ENCODE measurements around the gene SLC35F4. TPM values are rescaled to one million over a fixed set of nuclear protein-coding genes. Genes with fewer than 3 reads are reported as not detected.
"Not testable (repeated sequence)": the region's sequence is repeated elsewhere in the genome, so short reads cannot be mapped to it uniquely, and the experiment has no call there.

Gene SLC35F4
- not detected in 2 replicates for total RNA-seq

DNA sequence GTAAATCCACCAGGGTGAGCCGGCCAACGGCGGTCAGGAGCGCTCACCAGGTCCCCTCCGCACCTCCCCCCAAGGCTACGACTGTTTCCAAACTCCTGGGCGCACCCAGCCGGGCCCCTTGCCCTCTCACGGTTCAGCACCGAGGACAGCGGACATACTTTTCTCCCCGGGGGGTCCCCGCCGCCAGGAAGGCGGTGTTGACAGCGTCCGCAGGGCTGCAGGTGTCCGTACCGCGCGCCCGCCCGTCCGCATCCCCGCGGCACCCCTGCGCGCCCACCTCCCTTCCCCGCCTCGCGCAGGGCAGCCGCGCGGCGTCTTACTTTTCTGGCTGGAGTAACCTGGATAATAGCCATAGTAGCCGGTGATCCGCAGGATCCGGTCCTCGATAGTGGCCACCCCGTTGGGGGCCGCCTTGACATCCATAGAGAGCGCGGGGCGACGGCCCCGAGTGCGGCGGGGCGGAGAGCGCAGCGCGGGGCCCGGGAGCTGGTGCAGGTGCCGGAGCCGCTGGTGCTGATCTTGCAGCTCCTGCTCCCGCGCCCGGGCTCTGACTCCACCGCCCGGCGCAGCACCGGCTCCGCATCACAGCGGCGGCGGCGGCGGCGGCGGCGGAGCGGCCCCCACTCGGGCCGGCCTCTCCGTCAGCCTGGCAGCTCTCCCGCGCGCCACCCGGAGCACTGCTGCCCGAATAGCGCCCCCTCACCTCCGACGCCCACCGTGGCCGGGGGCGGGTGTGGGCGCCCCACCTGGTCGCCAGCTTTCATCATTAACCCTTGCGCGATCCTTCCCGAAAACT is at the start of gene SLC35F4:
SLC35F4 (minus strand) TSS at position 690 of the 796 bp plus-strand sequence.
- no peak for DNase-seq (ENCODE audit: low read depth, low spot score)

- DNase-seq (ENCODE audit: low read depth, low spot score), result no peak
Observed at GRCh38 chr14:57909626-57910025, 43.7 kb upstream of the SLC35F4 start.

- DNase-seq (ENCODE audit: low read depth, low spot score), result no peak
Observed at GRCh38 chr14:57903954-57904353, 38.1 kb upstream of the SLC35F4 start.

GRCh38 chr14:57898837-57899572 is 33.1 kb upstream of the SLC35F4 start:
- no peak for DNase-seq (ENCODE audit: low read depth, low spot score)

- no peak for DNase-seq (ENCODE audit: low read depth, low spot score)
Observed at GRCh38 chr14:57897144-57897748, 31.4 kb upstream of the SLC35F4 start.

DNA sequence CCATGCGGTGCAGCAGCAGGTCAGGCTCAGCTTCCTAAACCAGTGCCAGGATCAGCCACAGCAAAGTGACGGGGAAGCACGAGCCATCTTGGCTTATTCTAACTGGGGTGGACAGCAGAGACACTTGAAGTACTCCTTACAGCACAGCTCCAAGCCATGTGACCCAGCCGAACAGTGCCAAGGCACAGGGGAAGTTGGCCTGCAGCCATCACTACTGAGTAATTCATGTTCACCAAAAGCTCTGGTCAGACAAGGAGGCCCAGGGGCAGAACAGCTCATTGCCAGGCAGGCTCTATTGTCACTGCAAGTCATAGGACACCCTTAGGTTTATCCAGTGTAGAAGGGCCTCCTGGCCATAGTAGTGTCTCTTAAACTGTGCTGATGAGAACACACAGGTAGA is 23.4 kb upstream of the SLC35F4 start:
- peak; percentile 5 for DNase-seq (ENCODE audit: low read depth, low spot score)

- DNase-seq (ENCODE audit: low read depth, low spot score), result no peak
Observed at GRCh38 chr14:57884175-57884574, 18.3 kb upstream of the SLC35F4 start.

DNA sequence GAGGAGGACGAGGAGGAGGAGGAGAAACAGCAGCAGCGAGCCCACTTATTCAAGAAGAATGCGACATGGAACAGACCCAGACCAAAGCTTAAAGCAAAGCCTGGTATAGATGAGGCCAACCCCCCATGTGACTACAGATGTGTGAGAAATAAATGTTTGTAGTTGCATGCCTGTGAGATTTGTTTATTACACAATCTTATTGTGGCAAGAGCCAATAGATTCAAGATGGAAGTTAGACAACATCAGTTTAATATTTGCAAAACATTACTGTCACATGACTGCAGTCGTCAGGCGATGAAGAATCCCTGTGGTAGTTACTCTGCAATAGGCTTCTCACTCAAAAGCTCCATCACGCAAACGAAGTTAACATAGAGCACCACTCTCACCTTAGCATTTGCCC is 17.2 kb upstream of the SLC35F4 start:
- DNase-seq (ENCODE audit: low read depth, low spot score), result no peak

- DNase-seq (ENCODE audit: low read depth, low spot score), result no peak
Observed at GRCh38 chr14:57879516-57879915, 13.6 kb upstream of the SLC35F4 start.

GRCh38 chr14:57875985-57876384 is 10.1 kb upstream of the SLC35F4 start:
- no peak for DNase-seq (ENCODE audit: low read depth, low spot score)

- DNase-seq (ENCODE audit: low read depth, low spot score), result no peak
Observed at GRCh38 chr14:57875296-57875695, 9.4 kb upstream of the SLC35F4 start.

GRCh38 chr14:57871459-57872080 is 5.7 kb upstream of the SLC35F4 start:
- DNase-seq (ENCODE audit: low read depth, low spot score), result peak; percentile 17

GRCh38 chr14:57870686-57871457 is 5.0 kb upstream of the SLC35F4 start:
- no peak for DNase-seq (ENCODE audit: low read depth, low spot score)

GRCh38 chr14:57869617-57870016 is 3.7 kb upstream of the SLC35F4 start:
- no peak for DNase-seq (ENCODE audit: low read depth, low spot score)

GRCh38 chr14:57866199-57866705 is 360 bp upstream of the SLC35F4 start:
- no peak for DNase-seq (ENCODE audit: low read depth, low spot score)

DNA sequence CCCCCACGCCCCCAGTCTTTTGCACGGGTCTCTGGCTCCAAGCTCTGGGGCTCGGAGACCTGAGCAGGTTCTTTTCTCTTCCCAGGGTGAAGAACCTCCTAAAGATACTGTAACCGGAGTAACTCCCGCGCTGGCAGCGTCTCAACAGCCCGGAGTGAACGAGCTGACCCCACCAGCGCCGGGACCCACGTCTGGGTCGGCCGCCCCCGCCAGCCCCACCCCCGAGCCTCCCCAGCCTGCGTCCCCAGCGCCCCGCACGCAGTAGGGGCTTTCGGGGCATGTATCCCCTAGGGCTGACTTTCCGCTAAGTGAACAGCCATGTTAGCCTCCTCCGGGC is 858 bp downstream of the SLC35F4 start:
- DNase-seq (ENCODE audit: low read depth, low spot score), result no peak

- no peak for DNase-seq (ENCODE audit: low read depth, low spot score)
Observed at GRCh38 chr14:57864659-57865058, 1.2 kb downstream of the SLC35F4 start.

DNA sequence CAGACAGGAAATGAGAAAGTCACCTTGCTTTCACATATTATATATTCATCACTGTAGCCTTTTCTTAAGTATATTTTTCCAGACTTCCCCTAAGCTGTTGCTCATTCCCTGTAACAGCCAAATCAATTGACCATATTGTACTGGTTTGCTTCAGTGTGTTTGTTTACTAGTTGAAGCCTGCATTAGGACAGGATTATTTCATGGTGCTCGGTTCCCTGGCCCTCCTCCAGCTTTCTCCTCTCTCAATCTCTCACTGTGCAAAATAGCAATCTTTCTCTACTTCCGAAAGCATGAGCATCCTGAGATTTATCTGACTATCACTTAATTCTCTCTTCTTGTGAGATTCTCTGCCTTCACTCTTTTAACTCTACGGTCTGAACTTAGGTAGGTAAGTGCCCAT is 2.4 kb downstream of the SLC35F4 start:
- no peak for DNase-seq (ENCODE audit: low read depth, low spot score)

- not testable (repeated sequence) for DNase-seq (ENCODE audit: low read depth, low spot score)
Observed at GRCh38 chr14:57855666-57856065, 10.2 kb downstream of the SLC35F4 start.

DNA sequence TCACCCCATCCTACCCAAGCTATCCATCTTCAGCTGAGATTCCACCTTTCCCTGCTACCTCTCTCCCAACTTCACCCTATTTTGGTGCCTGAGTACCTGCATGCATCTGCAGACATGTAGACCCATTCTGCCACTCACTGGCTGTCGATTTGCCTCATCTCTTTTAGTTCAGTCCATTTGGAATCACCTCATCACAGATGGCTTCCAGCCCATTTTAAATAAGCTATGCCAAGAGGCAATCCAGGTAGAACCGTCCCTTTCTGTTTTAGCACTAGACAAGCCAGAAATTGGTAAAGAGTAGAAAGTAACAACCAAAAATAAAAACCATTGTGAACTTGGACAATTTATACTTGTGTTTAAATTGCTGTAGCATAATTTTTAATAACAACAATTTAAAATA is 11.3 kb downstream of the SLC35F4 start:
- DNase-seq (ENCODE audit: low read depth, low spot score), result no peak

- no peak for DNase-seq (ENCODE audit: low read depth, low spot score)
Observed at GRCh38 chr14:57851354-57851753, 14.5 kb downstream of the SLC35F4 start.
